A172 (cell line): Measurements from ENCODE around the gene LGR4. TPM values are rescaled to one million over a fixed set of nuclear protein-coding genes. Genes with fewer than 3 reads are reported as not detected.
"Not testable (repeated sequence)": the region's sequence is repeated elsewhere in the genome, so short reads cannot be mapped to it uniquely, and the experiment has no call there.

Experiments used
- DNase-seq: peaks from one replicate; pipeline ENCODE4 v3.0.0-alpha.2; 2015; ENCODE audit warnings: low spot score
- total RNA-seq: library from RNA; depleted of rRNA; stranded (reverse); fragments of >200 nt; shearing (Covaris generic); gene quantifications from 2 replicates; pipeline ENCODE4 v1.2.3, GENCODE V29; 2014; rRNA removed

The LGR4 gene, protein sequence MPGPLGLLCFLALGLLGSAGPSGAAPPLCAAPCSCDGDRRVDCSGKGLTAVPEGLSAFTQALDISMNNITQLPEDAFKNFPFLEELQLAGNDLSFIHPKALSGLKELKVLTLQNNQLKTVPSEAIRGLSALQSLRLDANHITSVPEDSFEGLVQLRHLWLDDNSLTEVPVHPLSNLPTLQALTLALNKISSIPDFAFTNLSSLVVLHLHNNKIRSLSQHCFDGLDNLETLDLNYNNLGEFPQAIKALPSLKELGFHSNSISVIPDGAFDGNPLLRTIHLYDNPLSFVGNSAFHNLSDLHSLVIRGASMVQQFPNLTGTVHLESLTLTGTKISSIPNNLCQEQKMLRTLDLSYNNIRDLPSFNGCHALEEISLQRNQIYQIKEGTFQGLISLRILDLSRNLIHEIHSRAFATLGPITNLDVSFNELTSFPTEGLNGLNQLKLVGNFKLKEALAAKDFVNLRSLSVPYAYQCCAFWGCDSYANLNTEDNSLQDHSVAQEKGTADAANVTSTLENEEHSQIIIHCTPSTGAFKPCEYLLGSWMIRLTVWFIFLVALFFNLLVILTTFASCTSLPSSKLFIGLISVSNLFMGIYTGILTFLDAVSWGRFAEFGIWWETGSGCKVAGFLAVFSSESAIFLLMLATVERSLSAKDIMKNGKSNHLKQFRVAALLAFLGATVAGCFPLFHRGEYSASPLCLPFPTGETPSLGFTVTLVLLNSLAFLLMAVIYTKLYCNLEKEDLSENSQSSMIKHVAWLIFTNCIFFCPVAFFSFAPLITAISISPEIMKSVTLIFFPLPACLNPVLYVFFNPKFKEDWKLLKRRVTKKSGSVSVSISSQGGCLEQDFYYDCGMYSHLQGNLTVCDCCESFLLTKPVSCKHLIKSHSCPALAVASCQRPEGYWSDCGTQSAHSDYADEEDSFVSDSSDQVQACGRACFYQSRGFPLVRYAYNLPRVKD
- total RNA-seq: 10.0 and 10.1 TPM in 2 replicates

DNA sequence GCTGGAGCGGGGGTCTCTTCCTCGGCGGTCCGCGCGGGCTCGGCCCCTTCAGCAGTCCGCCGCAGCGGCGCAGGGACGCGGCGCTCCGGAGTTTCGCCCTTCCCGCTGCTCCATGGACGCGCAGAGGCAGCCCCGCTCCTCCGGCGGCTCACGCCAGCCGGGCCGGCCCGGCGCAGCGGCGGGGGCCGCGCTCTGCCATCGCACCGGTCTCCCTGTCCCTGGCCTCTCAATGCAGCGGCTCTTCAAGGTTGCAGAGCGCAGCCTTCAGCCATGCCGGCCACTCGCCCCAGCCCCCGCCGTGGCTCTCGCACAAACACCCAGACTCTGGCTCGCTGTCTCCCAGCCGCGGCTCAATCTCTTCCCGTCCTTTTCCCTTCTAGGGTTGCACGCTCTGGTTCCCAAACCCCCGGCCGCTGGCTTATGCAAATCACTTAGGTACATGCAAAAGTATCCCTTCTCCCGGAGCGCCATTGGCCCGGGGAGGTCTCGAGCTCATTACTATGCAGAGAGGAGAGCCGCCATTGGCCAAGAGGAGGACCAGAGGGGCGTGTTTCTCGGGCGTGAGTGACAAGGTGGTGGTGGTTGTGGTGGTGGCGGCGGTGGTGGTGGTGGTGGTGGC is at the start of gene LGR4:
Gene LGR4 (minus strand): TSS at position 393 of the 619 bp plus-strand sequence. CDS start 488 bp downstream, outside the sequence.
- peak; percentile 87 for DNase-seq

DNA sequence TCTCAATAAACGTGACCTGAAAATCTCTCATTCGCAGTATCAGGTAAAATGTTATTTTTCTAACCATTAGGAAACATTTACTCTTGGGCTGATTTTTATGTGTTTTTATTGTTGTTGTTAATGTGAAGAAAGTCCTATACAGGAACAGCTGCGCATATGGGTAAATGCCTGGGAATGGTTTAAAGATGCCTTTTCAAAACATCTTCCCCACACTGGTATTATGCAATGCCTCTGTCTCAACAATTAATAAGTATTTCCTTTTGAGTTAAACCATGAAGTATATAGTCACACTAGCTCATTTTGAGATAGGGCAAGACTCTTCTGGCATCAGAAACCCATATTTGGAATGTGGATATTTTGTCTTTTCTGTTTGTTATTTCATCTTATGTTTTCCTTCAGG is 47.6 kb upstream of the LGR4 start:
- no peak for DNase-seq

DNA sequence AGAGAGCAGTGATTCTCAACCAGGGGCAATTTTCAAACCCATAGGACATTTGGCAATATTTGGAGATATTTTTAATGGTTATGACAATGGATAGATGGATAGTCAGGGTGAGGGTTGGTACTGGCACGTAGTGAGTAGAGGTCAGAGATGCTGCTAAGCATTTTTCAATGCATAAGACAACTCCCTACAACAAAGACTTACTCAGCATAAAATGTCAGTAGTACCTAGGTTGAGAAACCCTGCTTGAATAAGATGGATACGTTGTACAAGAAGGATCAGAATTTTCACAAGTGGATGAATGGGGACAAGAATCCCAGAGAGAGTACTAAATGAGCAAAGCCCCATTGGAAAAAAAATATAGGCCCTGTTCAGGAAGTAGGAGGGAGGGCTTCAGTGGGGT is 45.9 kb upstream of the LGR4 start:
- no peak for DNase-seq

DNA sequence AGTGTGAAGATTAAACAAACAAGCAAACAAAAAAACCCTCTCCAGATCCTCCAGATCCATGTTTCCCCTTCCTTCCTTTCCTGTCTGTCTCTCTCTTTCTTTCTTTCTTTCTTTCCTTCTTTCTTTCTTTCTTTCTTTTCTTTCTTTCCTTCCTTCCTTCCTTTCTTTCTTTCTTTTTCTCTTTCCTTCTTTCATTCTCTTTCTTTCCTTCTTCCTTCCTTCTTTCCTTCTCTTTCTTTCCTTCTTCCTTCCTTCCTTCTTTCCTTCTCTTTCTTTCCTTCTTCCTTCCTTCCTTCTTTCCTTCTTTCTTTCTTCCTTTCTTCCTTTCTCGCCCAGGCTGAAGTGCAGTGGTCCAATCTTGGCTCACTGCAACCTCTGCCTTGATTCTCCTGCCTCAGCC is 44.9 kb upstream of the LGR4 start:
- not testable (repeated sequence) for DNase-seq

DNA sequence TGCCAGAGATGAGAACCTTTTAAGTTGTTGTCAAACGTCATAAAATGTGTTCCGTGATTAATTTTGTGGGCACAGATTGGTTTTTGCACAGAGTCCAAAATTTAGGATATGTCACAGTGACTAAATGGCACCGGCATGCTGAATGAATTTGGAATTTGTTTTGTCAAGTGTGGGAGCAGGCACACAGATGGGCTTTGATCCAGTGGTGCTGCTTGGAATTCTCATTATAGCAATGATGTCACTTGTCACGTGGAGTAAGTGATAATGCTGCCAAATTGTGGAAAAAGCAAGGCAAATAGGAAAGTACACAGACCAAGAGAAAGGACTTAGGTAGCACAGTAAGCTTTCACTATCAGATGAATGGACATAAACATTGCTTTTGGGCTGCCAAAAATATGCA is 42.0 kb upstream of the LGR4 start:
- peak; percentile 85 for DNase-seq

DNA sequence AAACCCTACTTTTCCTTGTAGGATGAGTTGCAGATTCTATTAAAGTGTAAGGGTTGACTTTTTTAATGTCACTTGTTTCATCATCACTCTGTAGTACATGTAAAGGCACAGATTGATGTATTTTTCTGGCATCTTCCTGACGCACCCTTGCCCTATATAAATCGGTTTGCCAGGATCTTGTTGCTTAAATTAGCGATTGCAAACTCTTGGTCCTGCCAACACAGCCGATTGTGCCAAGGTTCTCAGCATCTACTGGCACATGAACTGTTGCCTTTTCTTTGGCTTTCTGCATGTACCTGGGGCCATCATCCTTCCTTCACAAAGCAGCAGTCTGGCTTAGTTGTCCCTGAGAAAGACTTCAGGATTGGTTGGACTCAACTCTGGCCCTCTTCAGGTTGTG is 41.5 kb upstream of the LGR4 start:
- DNase-seq: no peak

DNA sequence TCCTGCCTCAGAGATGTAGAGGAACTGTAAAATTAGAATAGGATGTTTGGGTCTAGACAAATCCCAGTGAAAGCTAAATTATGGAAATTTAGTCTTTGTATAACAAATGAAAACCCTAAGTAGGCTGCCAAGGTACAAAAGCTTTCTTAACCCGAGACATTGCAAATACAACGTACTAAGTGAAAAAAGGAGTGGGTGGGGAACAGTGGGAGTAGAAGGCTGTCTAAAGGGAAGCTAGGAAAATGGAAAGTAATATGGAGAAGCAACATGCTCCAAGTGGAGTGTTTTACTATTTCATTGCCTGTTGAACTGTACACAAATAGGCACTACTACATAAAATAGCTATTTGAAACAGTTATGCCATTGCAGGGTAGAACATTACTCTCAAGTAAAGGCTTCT is 40.8 kb upstream of the LGR4 start:
- no peak for DNase-seq

DNA sequence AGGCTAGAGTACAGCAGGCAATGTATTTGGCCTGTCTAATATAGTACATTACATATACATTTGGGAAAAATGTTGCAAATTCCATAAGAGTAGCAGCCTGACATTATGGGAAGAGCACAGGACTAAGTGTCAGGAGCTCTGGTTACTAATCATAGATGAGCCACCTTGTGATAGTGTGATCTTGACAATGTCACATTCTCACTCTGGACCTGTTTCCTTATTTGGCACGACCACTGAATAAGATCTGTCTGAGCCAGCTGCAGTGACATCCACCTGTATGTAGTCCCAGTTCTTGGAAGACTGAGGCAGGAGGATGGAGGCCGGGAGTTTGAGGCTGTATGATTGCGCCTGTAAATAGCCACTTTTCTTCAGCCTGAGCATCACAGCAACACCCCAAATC is 39.6 kb upstream of the LGR4 start:
- DNase-seq: no peak

DNA sequence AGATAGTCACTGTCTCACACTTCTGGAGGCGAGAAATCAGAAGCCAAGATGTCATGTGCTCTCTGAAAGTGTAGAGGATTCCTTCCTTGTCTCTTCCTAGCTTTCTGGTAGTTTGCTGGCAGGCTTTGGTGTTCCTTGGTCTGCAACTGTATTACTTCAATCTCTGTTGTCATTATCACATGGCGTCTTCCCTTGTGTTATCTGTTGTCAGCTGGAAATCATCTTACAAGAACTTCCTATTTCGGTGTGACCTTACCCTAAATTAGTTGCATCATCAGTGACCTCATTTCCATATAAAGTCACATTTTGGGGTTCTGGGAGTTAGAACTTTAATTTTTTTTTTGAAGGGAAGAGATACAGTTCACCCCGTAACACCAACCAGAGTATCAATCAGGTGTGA is 37.3 kb upstream of the LGR4 start:
- no peak for DNase-seq

DNA sequence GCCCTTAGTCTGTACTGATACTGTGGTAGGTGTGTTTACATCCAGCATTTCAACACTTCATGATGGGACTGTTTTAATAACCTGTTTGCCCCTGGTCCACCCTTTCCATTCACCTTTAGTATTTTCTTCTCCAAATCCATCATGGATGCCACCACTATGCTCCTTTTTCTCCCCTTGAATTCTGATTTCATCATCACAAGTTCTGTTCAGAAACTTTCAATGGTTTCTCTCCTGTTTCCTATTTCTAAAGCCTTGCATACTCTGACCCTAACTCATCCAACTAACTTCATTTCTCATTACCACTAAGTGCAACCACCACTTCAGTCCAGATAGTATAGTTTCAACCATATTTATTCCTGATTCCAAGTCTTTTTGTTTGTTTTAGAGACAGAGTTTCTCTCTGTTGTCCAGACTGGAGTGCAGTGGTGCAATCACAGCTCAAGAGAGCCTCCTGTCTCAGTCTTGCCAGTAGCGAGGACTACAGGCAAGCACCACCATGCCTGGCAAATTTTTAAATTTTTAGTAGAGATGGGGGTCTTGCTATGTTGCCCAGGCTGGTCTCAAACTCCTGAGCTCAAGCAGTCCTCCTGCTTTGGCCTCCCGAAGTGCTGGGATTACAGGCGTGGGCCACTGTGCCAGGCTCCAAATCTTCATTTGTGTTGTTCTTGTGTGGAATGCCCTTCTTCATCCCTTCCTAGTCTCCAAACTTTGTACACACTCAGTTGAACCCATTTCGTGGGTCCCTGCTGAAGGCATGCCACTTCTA is 35.1 kb upstream of the LGR4 start:
- no peak for DNase-seq

DNA sequence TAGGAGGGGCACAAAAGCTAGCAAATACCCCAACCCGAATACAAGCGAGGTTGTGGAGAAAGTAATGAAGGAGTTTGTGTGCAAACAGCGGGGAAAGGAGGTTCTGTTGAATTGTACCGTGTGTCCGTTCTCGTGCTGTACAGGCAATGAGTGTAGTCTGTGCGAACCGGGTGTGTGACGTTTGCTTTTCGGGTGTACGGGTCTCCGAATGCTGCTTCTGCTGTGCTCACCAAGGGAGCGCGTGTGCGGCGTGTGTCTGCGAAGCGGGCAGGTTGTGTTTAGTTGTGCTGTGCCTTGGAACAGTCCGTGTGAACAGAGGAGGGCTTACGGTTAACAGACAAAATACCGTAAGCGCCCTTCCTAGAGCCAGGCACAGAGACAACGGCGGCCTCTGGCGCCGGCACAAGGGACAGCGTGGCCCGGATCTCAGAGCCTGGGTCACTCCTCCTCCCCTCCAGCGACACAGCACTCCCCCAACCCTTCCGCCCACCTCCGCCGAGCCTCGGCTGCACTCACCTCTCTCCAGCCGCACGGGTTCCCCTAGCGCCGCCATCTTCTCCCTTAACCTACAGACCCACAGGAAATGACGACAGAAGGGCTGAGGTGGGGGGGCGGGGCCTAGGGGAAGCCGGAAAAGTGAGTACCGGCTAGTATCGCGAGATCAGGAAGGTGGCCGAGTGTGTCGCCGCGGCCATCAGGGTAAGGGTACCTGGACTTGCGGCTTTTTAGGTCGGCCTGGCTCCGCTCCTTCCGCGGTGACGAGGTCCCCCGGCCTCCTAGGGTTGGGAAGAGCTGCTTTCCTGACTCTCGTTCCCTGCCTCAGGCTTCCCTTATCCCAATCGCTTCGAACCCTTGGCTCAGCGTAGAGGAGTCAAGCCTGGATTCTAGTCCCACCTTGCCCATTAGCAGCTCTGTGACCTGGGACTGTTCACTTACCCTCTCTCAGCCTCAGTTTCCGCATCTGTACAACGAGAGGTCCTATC is 33.9 kb upstream of the LGR4 start, which contains the start of gene LIN7C:
Gene LIN7C (minus strand): TSS at position 570 of the 983 bp plus-strand sequence. CDS start 17 bp downstream, at position 553.
- peak; percentile 92 for DNase-seq

DNA sequence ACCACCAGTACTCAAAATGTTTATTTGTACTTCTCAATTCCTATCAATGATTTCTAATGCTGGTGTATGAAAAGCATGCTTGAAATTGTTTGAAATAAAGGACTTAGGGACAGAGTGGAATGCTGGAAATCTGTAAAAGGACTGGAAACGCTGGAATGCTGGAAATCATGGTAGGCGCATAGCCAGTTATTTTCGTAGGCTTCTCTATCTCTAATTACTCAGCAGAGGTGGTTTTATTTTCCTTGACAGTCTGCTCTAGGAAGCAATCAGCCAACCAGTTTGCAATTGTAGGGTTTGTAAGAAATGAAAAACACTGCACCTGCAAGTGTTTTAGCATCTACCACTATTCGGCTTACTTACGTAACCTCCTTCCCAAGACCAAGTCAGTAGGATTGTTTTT is 33.2 kb upstream of the LGR4 start:
- DNase-seq: peak; percentile 6

DNA sequence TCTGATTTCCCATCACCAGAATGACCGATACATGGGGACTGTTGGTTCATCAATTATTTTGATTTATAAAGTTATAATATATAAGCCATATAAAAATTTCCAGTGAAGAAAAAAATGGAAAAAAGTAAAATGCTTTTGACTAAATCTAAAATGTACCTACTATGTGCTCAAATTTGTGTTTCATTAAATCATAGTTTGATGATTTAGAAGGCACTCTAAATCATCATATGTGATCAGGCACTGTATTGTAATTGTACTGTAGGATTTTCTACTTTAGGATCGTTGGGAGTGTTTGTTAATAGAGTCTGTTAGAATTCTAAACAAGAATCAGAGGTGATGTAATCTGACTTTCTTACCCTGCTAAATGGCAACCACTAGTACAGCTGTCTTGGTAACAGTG is 31.6 kb upstream of the LGR4 start:
- DNase-seq: no peak

DNA sequence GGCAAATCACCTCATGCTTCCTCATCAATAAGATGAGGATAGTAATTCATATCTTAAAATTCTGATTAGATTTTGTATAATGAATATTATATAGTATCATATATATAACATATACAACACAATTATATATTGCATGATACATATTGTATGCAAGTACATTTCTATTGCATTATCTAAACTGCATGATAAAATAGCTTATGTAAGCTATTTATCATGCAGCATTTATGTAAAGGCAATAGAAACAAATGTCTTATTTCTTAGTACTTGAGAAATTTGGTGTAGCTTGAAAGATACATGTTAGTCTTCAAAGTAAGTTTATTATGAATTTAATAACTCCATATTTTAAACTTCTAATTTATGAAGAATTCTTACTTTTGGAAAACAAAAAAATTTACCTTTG is 28.5 kb upstream of the LGR4 start:
- no peak for DNase-seq

DNA sequence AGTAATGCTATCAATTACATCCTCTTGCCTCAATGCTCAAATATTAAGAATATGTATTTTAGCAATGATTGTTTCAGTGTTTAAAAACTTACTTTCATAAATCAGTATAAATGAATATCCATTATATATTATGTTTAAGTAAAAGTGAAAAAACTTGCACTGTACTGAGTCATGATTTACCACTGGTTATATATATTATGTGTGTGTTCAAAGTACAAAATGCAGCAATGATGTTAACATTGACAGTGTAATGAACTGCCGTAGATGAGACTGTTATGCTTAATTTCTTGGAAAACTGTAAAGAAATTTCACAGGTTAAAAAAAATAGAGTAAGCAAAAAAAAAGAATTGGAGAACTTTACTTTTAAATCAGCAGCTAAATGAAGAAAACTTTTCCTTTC is 25.3 kb upstream of the LGR4 start:
- no peak for DNase-seq

DNA sequence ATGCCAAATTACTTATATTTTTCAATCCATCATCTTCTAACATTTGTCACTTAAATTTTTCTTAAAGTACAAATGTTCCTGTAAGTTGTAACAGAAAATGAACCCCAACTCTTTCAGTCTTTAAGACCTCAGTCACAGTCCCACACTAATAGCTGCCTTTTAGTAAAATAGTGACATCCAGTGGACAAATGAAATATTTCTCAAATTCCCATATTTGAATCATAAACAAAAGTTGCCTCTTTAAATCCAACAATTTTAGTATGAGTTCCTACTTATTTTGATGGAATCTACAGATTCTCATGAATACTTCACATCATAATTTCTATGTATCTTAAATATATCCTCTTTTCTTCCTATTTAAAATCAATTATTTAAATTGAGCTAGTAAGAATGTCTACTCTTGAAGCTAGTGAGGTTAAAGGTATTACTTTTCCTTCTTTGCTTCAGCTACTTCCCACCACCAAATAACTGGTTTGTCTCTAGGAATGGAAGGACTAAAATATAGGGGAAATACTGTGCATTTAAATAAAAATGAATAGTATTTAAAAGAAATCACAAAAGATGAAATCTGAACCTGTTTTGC is 24.8 kb upstream of the LGR4 start:
- peak; percentile 21 for DNase-seq

DNA sequence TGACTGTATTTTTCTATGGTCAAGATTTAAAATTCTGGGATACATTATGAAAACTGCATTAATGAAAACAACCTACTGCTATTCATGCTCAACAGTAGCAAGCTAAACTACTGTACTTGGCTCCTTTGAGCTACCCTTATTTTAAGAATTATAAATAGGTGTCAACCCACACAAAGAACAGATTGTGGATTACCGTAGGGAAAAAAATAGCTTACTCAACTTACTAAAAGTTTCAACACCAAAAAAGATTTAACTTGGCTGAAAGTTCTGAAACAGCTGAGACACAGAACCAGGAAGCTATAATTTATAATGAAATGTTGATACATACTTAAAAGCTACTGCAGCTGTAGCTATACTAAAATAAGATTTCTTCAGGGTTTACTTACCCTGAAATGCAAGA is 23.9 kb upstream of the LGR4 start:
- no peak for DNase-seq

DNA sequence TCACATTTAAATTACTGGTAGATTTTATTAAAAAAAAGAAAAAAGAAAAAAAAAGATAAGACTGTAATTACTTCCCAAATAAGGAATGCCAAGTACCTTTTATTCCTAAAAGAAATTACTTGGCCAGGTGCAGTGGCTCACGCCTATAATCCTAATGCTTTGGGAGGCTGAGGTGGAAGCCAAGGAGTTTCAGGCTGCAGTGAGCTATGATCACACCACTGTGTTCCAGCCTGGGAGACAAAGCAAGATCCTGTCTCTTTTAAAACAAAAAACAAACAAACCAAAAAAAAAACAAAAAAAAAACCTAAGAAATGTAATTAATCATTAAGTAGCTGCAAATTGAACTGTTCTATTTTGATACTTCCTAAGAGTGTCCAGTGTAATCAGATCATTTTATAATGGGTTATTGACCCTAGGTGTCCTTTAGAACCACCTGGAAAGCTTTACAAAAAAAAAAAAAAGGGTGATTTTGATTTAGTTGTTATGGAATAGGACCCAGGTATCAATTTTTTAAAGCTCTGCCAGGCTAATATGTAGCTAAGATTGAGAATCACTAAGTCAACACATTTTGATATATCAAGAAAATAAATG is 23.2 kb upstream of the LGR4 start:
- DNase-seq: no peak

DNA sequence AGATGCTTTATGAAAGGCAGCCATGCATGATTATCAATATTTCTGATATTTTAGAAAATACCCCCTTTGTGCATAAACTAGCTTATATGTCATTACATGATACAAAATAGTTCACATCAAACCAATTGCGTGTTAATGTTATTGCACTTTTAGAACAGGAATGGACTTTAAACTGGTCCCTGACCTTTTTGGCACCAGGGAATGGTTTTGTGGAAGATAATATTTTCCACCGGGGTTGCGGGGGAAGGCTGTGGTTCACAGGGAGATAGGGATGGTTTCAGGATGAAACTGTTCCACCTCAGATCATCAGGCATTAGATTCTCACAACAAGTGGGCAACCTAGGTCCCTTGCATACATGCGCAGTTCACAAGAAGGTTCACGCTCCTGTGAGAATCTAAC is 16.5 kb upstream of the LGR4 start:
- no peak for DNase-seq
